ENCODE measurements around the gene ACD.
A peak's percentile ranks its signal among the peaks of the same experiment; 100 is the strongest.

ACD gene

GRCh38 chr16:67676516-67676915 lies 16.5 kb upstream of the ACD start:
- DNase-seq (ENCODE audit: low read depth in 3 of 3, low spot score in 1 of 3), result no peak

- DNase-seq (ENCODE audit: low read depth in 3 of 3, low spot score in 1 of 3), result no peak
These were observed 15.9 kb upstream of the ACD start for GRCh38 chr16:67675999-67676398.

GRCh38 chr16:67675579-67675935 lies 15.5 kb upstream of the ACD start:
- DNase-seq (ENCODE audit: low read depth in 3 of 3, low spot score in 1 of 3), result no peak

- DNase-seq (ENCODE audit: low read depth in 3 of 3, low spot score in 1 of 3), result no peak
These were observed 15.0 kb upstream of the ACD start for GRCh38 chr16:67674851-67675578.

GRCh38 chr16:67673712-67674580 lies 13.9 kb upstream of the ACD start:
- no peak for DNase-seq (ENCODE audit: low read depth in 3 of 3, low spot score in 1 of 3)

GRCh38 chr16:67672739-67673662 lies 12.9 kb upstream of the ACD start:
- DNase-seq (ENCODE audit: low read depth in 3 of 3, low spot score in 1 of 3), result peak in 1 of 3 donors; percentile 12

- no peak for DNase-seq (ENCODE audit: low read depth in 3 of 3, low spot score in 1 of 3)
These were observed 12.2 kb upstream of the ACD start for GRCh38 chr16:67672306-67672705.

GRCh38 chr16:67669499-67670101 lies 9.5 kb upstream of the ACD start:
- no peak for DNase-seq (ENCODE audit: low read depth in 3 of 3, low spot score in 1 of 3)

- DNase-seq (ENCODE audit: low read depth in 3 of 3, low spot score in 1 of 3), result no peak
These were observed 8.6 kb upstream of the ACD start for GRCh38 chr16:67668495-67669157.

GRCh38 chr16:67667817-67668494 lies 7.9 kb upstream of the ACD start:
- DNase-seq (ENCODE audit: low read depth in 3 of 3, low spot score in 1 of 3), result peak; percentile 55 to 69 (median 64)

GRCh38 chr16:67667453-67667816 lies 7.4 kb upstream of the ACD start:
- DNase-seq (ENCODE audit: low read depth in 3 of 3, low spot score in 1 of 3), result no peak

GRCh38 chr16:67666559-67667452 lies 6.7 kb upstream of the ACD start, which contains the start of the genes C16orf86 and ENKD1:
TSS of gene C16orf86 (plus strand) at chr16:67666814. CDS start at chr16:67666971, 157 bp downstream.
TSS of gene ENKD1 (minus strand) at chr16:67666750. CDS start at chr16:67666442, 308 bp downstream.
- peak; percentile 51 to 69 (median 61) for DNase-seq (ENCODE audit: low read depth in 3 of 3, low spot score in 1 of 3)

- no peak for DNase-seq (ENCODE audit: low read depth in 3 of 3, low spot score in 1 of 3)
These were observed 6.0 kb upstream of the ACD start for GRCh38 chr16:67666032-67666551.

- no peak for DNase-seq (ENCODE audit: low read depth in 3 of 3, low spot score in 1 of 3)
These were observed 5.5 kb upstream of the ACD start for GRCh38 chr16:67665598-67665997.

GRCh38 chr16:67664871-67665270 lies 4.8 kb upstream of the ACD start:
- no peak for DNase-seq (ENCODE audit: low read depth in 3 of 3, low spot score in 1 of 3)

- DNase-seq (ENCODE audit: low read depth in 3 of 3, low spot score in 1 of 3), result no peak
These were observed 4.2 kb upstream of the ACD start for GRCh38 chr16:67664258-67664657.

GRCh38 chr16:67663877-67664222 lies 3.8 kb upstream of the ACD start:
- DNase-seq (ENCODE audit: low read depth in 3 of 3, low spot score in 1 of 3), result no peak

- no peak for DNase-seq (ENCODE audit: low read depth in 3 of 3, low spot score in 1 of 3)
These were observed 3.3 kb upstream of the ACD start for GRCh38 chr16:67663151-67663876.
